ENCODE measurements around the gene TTC23L.
"Not testable (repeated sequence)": the region's sequence is repeated elsewhere in the genome, so short reads cannot be mapped to it uniquely, and the experiment has no call there.

TTC23L gene

DNA sequence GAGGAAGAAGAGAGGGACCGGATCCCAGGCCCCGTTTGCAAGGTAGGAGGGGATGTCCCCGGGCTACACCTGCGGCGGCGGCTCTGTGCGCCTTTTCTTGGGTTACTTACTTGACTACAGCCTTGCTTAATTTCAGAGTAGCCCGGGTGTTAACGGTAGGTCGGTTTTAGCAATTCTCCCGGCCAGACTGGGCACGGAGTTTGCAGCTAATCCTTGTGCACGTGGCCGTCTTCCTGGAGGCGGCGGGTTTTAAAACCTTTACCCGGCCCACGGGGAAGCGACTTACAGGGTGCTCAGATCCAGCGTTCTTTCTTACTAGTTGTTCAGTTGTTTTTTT is 76.9 kb downstream of the TTC23L start:
- in situ Hi-C loops (cut with HindIII; ENCODE audit: low sequenced_read_pairs): no loop called here

DNA sequence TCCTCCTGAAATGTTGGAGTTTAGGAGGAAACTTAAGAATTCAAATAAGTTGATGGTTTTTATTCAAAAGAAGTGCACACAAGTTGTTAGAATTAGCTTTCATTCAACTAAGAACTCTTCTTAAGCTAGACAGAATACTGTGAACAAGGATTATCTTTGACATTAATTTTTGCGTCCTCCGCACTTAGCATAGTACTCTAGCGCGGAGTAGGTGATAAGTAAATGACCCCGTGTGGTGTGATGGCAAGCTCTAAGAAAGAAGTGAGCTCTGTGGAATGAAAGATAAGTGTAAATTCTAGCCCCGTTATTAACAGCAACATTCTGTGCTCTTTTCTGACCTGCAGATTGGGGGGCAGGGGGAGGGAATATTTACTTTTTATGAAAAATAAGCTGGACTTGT is 77.6 kb downstream of the TTC23L start:
- in situ Hi-C loops (cut with HindIII; ENCODE audit: low sequenced_read_pairs): no loop called here

GRCh38 chr5:34918025-34918424 is 79.1 kb downstream of the TTC23L start:
- in situ Hi-C loops (cut with HindIII; ENCODE audit: low sequenced_read_pairs): no loop called here

DNA sequence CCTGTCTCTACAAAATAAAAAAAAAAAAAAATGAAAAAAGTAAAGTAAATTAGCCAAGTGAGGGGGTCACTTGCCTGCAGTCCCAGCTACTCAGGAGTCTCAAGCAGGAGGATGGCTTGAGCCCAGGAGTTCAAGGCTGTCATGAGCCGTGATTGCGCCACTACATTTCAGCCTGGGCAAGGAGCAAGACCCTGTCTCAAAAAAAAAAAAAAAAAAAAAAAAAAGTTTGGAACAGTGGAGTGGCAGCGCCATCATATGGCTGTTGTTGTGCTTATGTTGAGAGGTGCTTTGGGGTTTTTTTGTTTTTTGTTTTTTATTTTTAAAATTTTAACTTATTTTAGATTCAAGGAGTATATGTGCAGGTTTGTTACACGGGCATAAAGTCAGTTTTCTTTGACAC is 80.1 kb downstream of the TTC23L start:
- in situ Hi-C loops (cut with HindIII; ENCODE audit: low sequenced_read_pairs): no loop called here

DNA sequence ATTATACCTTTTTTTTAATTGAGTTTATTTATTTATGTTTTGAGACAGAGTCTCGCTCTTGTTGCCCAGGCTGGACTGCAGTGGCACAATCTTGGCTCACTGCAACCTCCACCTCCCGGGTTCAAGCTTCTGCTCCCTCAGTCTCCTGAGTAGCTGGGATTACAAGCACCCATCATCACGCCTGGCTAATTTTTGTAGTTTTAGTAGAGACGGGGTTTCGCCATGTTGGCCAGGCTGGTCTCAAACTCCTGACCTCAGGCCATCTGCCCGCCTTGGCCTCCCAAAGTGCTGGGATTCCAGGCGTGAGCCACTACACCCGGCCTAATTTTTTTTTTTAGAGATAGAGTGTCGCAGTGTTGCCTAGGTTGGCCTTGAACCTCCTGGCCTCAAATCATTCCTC is 84.3 kb downstream of the TTC23L start:
- in situ Hi-C loops (cut with HindIII; ENCODE audit: low sequenced_read_pairs): not testable (repeated sequence)

- in situ Hi-C loops (cut with HindIII; ENCODE audit: low sequenced_read_pairs): no loop called here
These were observed 84.9 kb downstream of the TTC23L start for GRCh38 chr5:34923694-34924461.

DNA sequence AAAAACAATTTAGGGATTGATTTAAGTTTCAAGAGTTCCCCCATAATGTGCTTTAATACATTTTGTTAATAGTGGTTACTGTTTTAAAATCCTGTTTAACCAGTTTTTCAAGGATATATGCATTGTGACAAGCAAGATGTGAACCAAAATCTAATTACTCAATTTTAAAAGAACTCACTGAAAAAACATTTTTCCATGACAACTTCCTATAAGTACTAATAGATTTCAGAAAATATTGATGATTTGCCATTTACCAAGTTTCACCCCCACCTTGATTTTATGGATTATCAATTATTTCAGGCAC is 85.5 kb downstream of the TTC23L start:
- in situ Hi-C loops (cut with HindIII; ENCODE audit: low sequenced_read_pairs): no loop called here

GRCh38 chr5:34926318-34926888 is 87.4 kb downstream of the TTC23L start:
- in situ Hi-C loops (cut with HindIII; ENCODE audit: low sequenced_read_pairs): no loop called here

DNA sequence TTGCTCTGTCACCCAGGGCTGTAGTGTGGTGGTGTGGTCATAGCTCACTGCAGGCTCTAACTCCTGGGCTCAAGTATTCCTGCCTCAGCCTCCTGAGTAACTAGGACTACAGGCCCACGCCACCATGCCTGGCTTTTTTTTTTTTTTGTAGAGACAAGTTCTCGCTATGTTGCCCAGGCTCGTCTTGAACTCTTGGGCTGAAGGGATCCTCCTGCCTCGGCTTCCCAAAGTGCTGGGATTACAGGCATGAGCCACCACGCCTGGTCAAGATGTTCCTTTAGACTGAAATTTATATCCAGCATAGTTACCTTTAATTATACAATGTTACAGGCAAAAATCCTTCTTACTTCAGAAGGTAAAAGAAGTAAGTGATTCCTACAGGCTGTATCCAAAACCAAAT is 88.8 kb downstream of the TTC23L start:
- in situ Hi-C loops (cut with HindIII; ENCODE audit: low sequenced_read_pairs): no loop called here

GRCh38 chr5:34928267-34928666 is 89.3 kb downstream of the TTC23L start:
- in situ Hi-C loops (cut with HindIII; ENCODE audit: low sequenced_read_pairs): no loop called here

DNA sequence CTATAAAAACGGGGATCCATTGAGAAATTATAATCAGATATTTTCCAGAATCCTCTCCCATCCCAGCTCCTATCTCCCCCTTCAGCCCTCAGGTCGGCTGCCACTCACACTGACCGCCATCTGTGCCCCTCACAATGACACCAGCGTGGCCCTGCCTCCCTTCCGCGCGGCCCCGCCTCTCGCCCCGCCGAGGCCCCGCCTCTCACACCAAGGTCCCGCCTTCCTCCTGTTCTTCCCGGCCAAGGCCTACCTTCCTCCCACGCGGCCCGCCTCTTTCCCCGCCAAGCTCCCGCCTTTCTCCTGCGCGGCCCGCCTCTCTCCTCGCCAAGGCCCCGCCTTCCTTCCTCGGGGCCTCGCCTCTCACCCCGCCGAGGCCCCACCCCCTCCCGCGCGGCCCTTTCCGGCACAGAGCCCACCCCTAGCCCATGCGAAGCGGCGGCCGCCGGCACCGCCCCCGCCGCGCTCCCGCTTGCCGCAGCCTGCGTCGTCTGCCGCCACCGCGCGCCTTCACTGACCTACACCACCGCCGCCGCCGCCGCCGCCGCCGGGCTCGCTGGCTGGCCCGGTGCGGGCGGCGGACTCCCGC is 90.3 kb downstream of the TTC23L start, which contains the start of gene DNAJC21:
Gene DNAJC21, plus strand, starts transcription at position 426 of the 586 bp plus-strand sequence. CDS start 261 bp downstream, outside the sequence.
- in situ Hi-C loops (cut with HindIII; ENCODE audit: low sequenced_read_pairs): no loop called here

GRCh38 chr5:34929720-34930461 is 90.9 kb downstream of the TTC23L start:
- in situ Hi-C loops (cut with HindIII; ENCODE audit: low sequenced_read_pairs): no loop called here

DNA sequence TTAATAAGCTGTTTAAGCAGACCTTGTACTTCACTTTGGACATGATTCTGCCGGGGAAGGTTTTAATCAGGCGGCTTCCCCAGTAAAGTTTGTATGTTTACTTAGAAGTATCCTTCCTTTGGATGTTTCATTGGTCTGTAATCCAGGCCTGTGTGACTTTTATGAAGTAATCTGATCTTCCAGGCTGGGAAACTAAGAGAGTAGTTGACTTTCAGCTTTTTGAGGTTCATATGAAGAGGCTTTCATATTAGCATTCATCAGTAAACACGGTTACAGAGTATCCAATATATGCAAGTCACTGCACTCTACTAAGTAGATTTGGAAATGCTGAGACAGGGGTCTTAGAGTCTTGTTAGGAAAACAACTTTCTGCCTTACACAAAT is 91.5 kb downstream of the TTC23L start:
- in situ Hi-C loops (cut with HindIII; ENCODE audit: low sequenced_read_pairs): no loop called here

DNA sequence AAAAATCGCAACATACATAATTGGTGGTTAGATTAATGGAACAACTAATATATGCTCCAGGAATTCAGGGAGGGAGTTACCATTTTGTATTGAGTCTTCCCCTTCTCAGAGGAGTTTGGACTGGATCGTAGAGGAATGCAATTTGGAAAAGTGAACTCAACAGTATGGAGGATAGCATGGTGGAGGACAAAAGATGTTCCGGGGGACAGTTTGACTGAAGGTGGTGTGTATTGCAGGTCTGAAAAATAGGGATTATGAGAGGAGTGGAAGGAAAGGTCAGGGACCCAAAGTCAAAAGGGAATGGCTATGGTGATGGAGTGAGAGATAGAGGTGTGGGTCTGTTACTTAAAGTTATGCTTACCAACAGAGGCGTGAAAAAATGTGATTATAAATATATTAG is 91.9 kb downstream of the TTC23L start:
- in situ Hi-C loops (cut with HindIII; ENCODE audit: low sequenced_read_pairs): no loop called here

- in situ Hi-C loops (cut with HindIII; ENCODE audit: low sequenced_read_pairs): no loop called here
These were observed 94.0 kb downstream of the TTC23L start for GRCh38 chr5:34932947-34933346.

DNA sequence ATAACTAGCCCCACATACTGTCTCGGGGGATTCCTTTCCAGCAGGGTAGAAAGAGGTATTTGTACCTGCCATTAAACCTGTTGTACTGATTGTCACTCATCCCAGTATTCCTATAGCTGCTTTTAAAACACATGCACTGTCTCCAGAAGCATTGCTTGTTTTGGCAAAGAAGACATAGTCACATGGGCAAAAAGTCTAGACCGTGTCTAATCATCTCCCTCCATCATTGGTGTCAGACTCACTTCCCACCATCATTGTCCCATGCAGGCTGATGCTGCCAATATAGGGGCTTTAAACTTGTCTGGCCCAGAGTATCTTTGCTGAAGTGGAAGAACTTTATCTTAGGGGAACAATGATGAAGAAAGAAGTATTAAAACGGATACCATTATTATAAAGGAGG is 103.0 kb downstream of the TTC23L start:
- in situ Hi-C loops (cut with HindIII; ENCODE audit: low sequenced_read_pairs): no loop called here

- in situ Hi-C loops (cut with HindIII; ENCODE audit: low sequenced_read_pairs): no loop called here
These were observed 105.1 kb downstream of the TTC23L start for GRCh38 chr5:34944044-34944443.

GRCh38 chr5:34944460-34945047 is 105.6 kb downstream of the TTC23L start:
- in situ Hi-C loops (cut with HindIII; ENCODE audit: low sequenced_read_pairs): no loop called here
